GM12878 (cell line): ENCODE results near the gene GUCY1A1. TPM values are rescaled to one million over a fixed set of nuclear protein-coding genes. Genes with fewer than 3 reads are reported as not detected.

Source experiments
- ATAC-seq: fragments of 200-7000 bp; cut with Tn5 transposase; 3 replicates; pipeline ENCODE4 v1.9.1; 2020; ENCODE audit warnings: mild to moderate bottlenecking, moderate library complexity
- BruUV-seq: library from RNA; stranded (reverse); fragments of 400-500 nt; replicated peaks from 2 replicates; lab custom pipeline; 2021; lab: Mats Ljungman, UMichigan
- CTCF ChIA-PET: fragments of 300-600 bp; sonication (Branson Sonifier 250); formaldehyde crosslinking; extraction: SDS; loops from one replicate; lab custom pipeline; 2021; ENCODE audit warnings: inconsistent platforms; lab: Yijun Ruan, JAX
- POLR2A ChIA-PET: fragments of 350-600 bp; formaldehyde crosslinking; extraction: SDS; loops from one replicate; lab custom pipeline; 2021; ENCODE audit warnings: inconsistent platforms; lab: Charles Lee
- RAD21 ChIA-PET: fragments of 300-600 bp; sonication (Branson Sonifier 250); formaldehyde crosslinking; loops from one replicate; lab custom pipeline; 2023; ENCODE audit warnings: antibody characterized with exemption; ENCODE audit not compliant: unreplicated experiment; lab: Charles Lee
- SMC1A ChIA-PET: fragments of 300-600 bp; sonication (Branson Sonifier 250); formaldehyde crosslinking; loops from one replicate; lab custom pipeline; 2023; ENCODE audit not compliant: unreplicated experiment, uncharacterized antibody; lab: Charles Lee
- DNase-seq: peaks from one replicate; pipeline ENCODE4 v3.0.0-alpha.2; 2011; ENCODE audit warnings: low read depth, low spot score
- FAIRE-seq: peaks from 3 replicates; lab custom pipeline; 2011; peaks lifted over from hg19 to GRCh38; lab: Jason Lieb, UNC
- H2AFZ ChIP-seq: 2 replicates; pipeline ENCODE4 v1.6.0; 2011; ENCODE audit warnings: low read depth, low read length, control low read depth; ENCODE audit not compliant: control insufficient read depth
- H3K27ac ChIP-seq: 2 replicates; pipeline ENCODE4 v1.5.1; 2011; ENCODE audit warnings: control low read depth; ENCODE audit not compliant: control insufficient read depth, insufficient read depth
- H3K27me3 ChIP-seq, 2 experiments: replicated peaks in 1 of 2; 2 replicates each; pipeline versions ENCODE4 v1.6.0 to v1.6.1; 2011; ENCODE audit warnings: low read length in 1 of 2; ENCODE audit not compliant: control insufficient read depth in 2 of 2, insufficient read depth in 2 of 2
- H3K36me3 ChIP-seq, 2 experiments: 2 replicates each; pipeline ENCODE4 v1.5.1; 2011; ENCODE audit warnings: low read length in 1 of 2; ENCODE audit not compliant: control insufficient read depth in 2 of 2, insufficient read depth in 2 of 2
- H3K4me1 ChIP-seq: 2 replicates; pipeline ENCODE4 v1.6.1; 2011; ENCODE audit warnings: mild to moderate bottlenecking, low read length, moderate library complexity, mixed read lengths; ENCODE audit not compliant: control insufficient read depth, insufficient read depth
- H3K4me2 ChIP-seq: 2 replicates; pipeline ENCODE4 v1.6.0; 2011; ENCODE audit warnings: control low read depth; ENCODE audit not compliant: control insufficient read depth, insufficient read depth
- H3K4me3 ChIP-seq: fragments of 200-600 bp; sonication (generic); 2 replicates; pipeline ENCODE4 v1.5.1; 2016
- H3K79me2 ChIP-seq: 2 replicates; pipeline ENCODE4 v1.6.0; 2011; ENCODE audit warnings: low read length; ENCODE audit not compliant: control insufficient read depth, insufficient read depth
- H3K9ac ChIP-seq: 2 replicates; pipeline ENCODE4 v1.8.0; 2011; ENCODE audit warnings: low read length, control low read depth, mixed read lengths; ENCODE audit not compliant: control insufficient read depth, insufficient read depth
- H3K9me3 ChIP-seq: replicated peaks from 3 replicates; pipeline ENCODE4 v1.5.1; 2011; ENCODE audit warnings: mild to moderate bottlenecking, low read length; ENCODE audit not compliant: control insufficient read depth, insufficient read depth
- H4K20me1 ChIP-seq: 2 replicates; pipeline ENCODE4 v1.6.0; 2011; ENCODE audit not compliant: control insufficient read depth, insufficient read depth
- ESRRA ChIP-seq: IDR thresholded peaks from 2 replicates; pipeline ENCODE4 v1.6.1; 2012; ENCODE audit warnings: mild to moderate bottlenecking, low read length, improper control_type of control experiment
- EZH2 ChIP-seq: IDR thresholded peaks from 2 replicates; pipeline ENCODE4 v1.6.1; 2012; ENCODE audit warnings: low read depth, mild to moderate bottlenecking, control low read depth, inconsistent platforms, low read length, borderline replicate concordance; ENCODE audit not compliant: control insufficient read depth
- IKZF1 ChIP-seq: fragments of 450-650 bp; conservative IDR thresholded peaks from 2 replicates; pipeline ENCODE4 v1.6.1; 2017; ENCODE audit warnings: antibody characterized with exemption, mild to moderate bottlenecking
- STAT1 ChIP-seq: fragments of 450-650 bp; conservative IDR thresholded peaks from 2 replicates; pipeline ENCODE4 v1.6.1; 2014; ENCODE audit warnings: antibody characterized with exemption, mild to moderate bottlenecking
- ZBED1 ChIP-seq: IDR thresholded peaks from 2 replicates; pipeline ENCODE4 v1.6.1; 2016; ENCODE audit warnings: borderline replicate concordance
- ZNF207 ChIP-seq: fragments of 450-650 bp; IDR thresholded peaks from 2 replicates; pipeline ENCODE4 v1.6.1; 2014; ENCODE audit warnings: antibody characterized with exemption, mild to moderate bottlenecking, borderline replicate concordance
- WGBS: methylation state at CpG from one replicate; pipeline ENCODE4 v1.1.6; 2016; ENCODE audit warnings: low lambda C conversion rate; ENCODE audit not compliant: insufficient replicate concordance, insufficient coverage; ENCODE audit errors: missing lambda C conversion rate; 5-methylcytosine and 5-hydroxymethylcytosine counted together
- in situ Hi-C: fragments of 300-500 bp; cut with MboI; formaldehyde crosslinking; loops from 9 replicates; pipeline ENCODE4 v1.14.3; 2018; ENCODE audit warnings: mixed read lengths
- intact Hi-C: fragments of 100-400 bp; cut with micrococcal nuclease; formaldehyde crosslinking; loops from one replicate; pipeline ENCODE4 v1.14.2; 2022; ENCODE audit not compliant: unreplicated experiment
- polyA plus RNA-seq, 11 experiments: library from polyadenylated mRNA; depleted of rRNA in 4 of 11; unstranded in 6 of 11; stranded (reverse) in 5 of 11; fragments of >200 nt; fragmentation: Nextera tagmentation in 4 of 11; fragmentation: Illumina TruSeq in 1 of 11; extraction: Ambion mirVana in 4 of 11; extraction: Trizol in 1 of 11; gene quantifications; 1 replicate in 1 of 11; 2 replicates in 10 of 11; pipeline versions ENCODE4 v1.2.1 to v1.2.3, GENCODE V29; 2011 to 2016; ENCODE audit warnings: inconsistent platforms in 2 of 11, missing spikeins in 2 of 11, low read depth in 1 of 11
- total RNA-seq, 4 experiments: library from RNA; depleted of rRNA in 3 of 4; stranded (reverse); fragments of >200 nt in 3 of 4; fragmentation: Illumina TruSeq in 1 of 4; extraction: Trizol in 1 of 4; gene quantifications; 2 replicates each; pipeline versions ENCODE4 v1.2.1 to v1.2.3, GENCODE V29; 2013 to 2021
- TF ChIP-seq, protein P1 (sequence below): fragments of 450-650 bp; IDR thresholded peaks from 2 replicates; pipeline ENCODE4 v1.6.1; 2017; ENCODE audit warnings: mild to moderate bottlenecking, low read depth, inconsistent platforms; ENCODE audit not compliant: poor library complexity, severe bottlenecking

GUCY1A1 gene
- total and polyA plus RNA-seq, 10 of the 15 experiments (the other 5 are each of a cell fraction or from before 2014, with no cell fraction given): 0.44 to 22.6 (median 0.55) TPM

- H4K20me1 ChIP-seq: no peaks in the 10 kb centered on the region
- no peak for FAIRE-seq
- TF ChIP-seq STAT1 (no peak), ZBED1 (no peak), IKZF1 (0 out of 2 replicates have a peak, but pooled peaks have one; percentile 22), EZH2 (no peak), ESRRA (no peak), ZNF207 (no peak)
- TF ChIP-seq, protein P1, sequence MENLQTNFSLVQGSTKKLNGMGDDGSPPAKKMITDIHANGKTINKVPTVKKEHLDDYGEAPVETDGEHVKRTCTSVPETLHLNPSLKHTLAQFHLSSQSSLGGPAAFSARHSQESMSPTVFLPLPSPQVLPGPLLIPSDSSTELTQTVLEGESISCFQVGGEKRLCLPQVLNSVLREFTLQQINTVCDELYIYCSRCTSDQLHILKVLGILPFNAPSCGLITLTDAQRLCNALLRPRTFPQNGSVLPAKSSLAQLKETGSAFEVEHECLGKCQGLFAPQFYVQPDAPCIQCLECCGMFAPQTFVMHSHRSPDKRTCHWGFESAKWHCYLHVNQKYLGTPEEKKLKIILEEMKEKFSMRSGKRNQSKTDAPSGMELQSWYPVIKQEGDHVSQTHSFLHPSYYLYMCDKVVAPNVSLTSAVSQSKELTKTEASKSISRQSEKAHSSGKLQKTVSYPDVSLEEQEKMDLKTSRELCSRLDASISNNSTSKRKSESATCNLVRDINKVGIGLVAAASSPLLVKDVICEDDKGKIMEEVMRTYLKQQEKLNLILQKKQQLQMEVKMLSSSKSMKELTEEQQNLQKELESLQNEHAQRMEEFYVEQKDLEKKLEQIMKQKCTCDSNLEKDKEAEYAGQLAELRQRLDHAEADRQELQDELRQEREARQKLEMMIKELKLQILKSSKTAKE: no peak
- H3K36me3 ChIP-seq: no peaks in the 10 kb centered on the region
- 30% methylated on average over 4 of the region's 4 CpGs for WGBS
- H3K4me3 ChIP-seq: no peak overlapping the region
- H3K27ac ChIP-seq: no peak overlapping the region
- no peak overlapping the region for H2AFZ ChIP-seq
- no peak overlapping the region for H3K4me2 ChIP-seq
- SMC1A ChIA-PET: no interaction called here
- no peaks in the 10 kb centered on the region for H3K79me2 ChIP-seq
- 0 out of 4 replicates have a peak, but pooled peaks cover 0 to 2% of the 10 kb centered on the region in 2 experiments for H3K27me3 ChIP-seq
- no TSS peak for BruUV-seq
- POLR2A ChIA-PET: no interaction called here
- intact Hi-C loops (no loop called here), in situ Hi-C loops (no loop called here)
- CTCF ChIA-PET: no interaction called here
- RAD21 ChIA-PET: no interaction called here
- H3K9ac ChIP-seq: no peak overlapping the region
- no peaks in the 10 kb centered on the region for H3K4me1 ChIP-seq
- no peaks in the 10 kb centered on the region; the same call in 2 of the 3 replicates for H3K9me3 ChIP-seq
- ATAC-seq: no peak
- no peak for DNase-seq
Observed at GRCh38 chr4:155656025-155656424, 10.6 kb upstream of the GUCY1A1 start.
